ENCODE results near the gene NAPEPLD. TPM values are rescaled to one million over a fixed set of nuclear protein-coding genes. Genes with fewer than 3 reads are reported as not detected.
A peak's percentile ranks its signal among the peaks of the same experiment; 100 is the strongest.

Gene NAPEPLD
- total and polyA plus RNA-seq, 2 of the 8 experiments (the other 6 are each of a cell fraction or from before 2014, with no cell fraction given): 4.2 to 9.9 TPM

DNA sequence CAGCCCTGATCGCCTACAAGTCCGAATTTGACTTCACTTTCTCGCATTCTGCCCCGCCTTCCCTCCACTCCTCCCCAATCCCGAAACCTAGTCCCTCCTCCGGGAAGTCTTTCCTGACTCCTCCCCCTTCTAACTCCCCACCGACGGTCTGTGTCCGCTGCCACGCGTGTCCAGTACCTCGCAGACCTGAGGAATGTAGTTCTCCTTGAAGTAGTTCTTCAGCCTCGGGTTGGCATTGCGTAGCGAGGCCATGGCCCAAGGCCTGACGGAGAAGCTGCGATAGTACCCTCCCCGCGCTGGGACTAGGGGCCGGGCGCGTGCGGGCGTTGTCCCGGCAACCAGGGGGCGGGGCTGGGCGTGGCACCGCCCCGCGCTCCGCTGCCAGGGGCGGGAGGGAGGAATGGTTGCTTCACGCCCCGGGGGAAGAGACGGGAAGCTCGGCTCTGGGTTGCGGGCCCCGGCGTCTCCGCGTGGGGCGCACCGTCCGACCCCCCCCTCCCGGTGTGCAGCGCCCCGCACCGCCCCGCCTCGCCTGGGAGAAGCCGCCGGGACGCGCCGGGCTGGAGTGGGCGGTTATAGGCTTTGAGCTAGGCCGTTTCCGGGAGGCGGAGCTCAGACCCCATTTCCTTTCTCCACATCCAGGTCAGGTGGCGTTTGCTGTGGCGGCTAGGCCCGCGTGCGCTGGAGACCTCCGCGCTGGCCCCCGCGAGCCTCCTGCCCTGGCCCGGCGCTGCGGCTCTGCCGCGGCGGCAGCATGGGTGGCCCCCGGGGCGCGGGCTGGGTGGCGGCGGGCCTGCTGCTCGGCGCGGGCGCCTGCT is 74.2 kb downstream of the NAPEPLD start, which contains the start of the genes ARMC10 and FBXL13 (continued):
- TF ChIP-seq, protein P1, sequence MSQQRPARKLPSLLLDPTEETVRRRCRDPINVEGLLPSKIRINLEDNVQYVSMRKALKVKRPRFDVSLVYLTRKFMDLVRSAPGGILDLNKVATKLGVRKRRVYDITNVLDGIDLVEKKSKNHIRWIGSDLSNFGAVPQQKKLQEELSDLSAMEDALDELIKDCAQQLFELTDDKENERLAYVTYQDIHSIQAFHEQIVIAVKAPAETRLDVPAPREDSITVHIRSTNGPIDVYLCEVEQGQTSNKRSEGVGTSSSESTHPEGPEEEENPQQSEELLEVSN (IDR thresholded peaks at IDR 0.05): peak; percentile 62; the same call in 1 of the 2 replicates
- TF ChIP-seq TAF1 (IDR thresholded peaks at IDR 0.05; ENCODE audit: low read depth, low read length): peak; percentile 77
- TF ChIP-seq EP300 (IDR thresholded peaks at IDR 0.05; ENCODE audit: borderline replicate concordance in 1 of 2, low read depth in 2 of 2, low read length in 2 of 2): no peak
- no peak for TF ChIP-seq SRF (IDR thresholded peaks at IDR 0.05; ENCODE audit: low read depth, low read length)
- peak; percentile 52 for TF ChIP-seq TAF7 (optimal IDR thresholded peaks at IDR 0.05; ENCODE audit: borderline replicate concordance, low read depth, low read length)
- TF ChIP-seq POLR2AphosphoS5 (IDR thresholded peaks at IDR 0.05; ENCODE audit: low read depth, low read length): peak; percentile 59
- no peak for TF ChIP-seq FOSL1 (IDR thresholded peaks at IDR 0.05; ENCODE audit: insufficient read depth, low read depth, low read length)
- no peak for TF ChIP-seq CHD2 (IDR thresholded peaks at IDR 0.05; ENCODE audit: low read length)
- TF ChIP-seq RBBP5 (IDR thresholded peaks at IDR 0.05; ENCODE audit: borderline replicate concordance, low read depth, low read length): peak; percentile 47; the same call in 1 of the 2 replicates
- TF ChIP-seq RNF2 (IDR thresholded peaks at IDR 0.05; ENCODE audit: borderline replicate concordance, low read depth, low read length, missing control alignments, poor library complexity, severe bottlenecking): no peak
- TF ChIP-seq SIN3A (conservative IDR thresholded peaks at IDR 0.05 in 1 of 2, IDR thresholded peaks at IDR 0.05 in 1 of 2; ENCODE audit: low read depth in 1 of 2, low read length in 2 of 2): peak; percentile 58 to 98; a peak in 2 of 4 replicates
- TF ChIP-seq TBP (IDR thresholded peaks at IDR 0.05; ENCODE audit: low read depth, low read length): peak; percentile 41; the same call in 1 of the 2 replicates
- TF ChIP-seq JUN (IDR thresholded peaks at IDR 0.05; ENCODE audit: low read depth, low read length): no peak
- no peak for TF ChIP-seq TEAD4 (IDR thresholded peaks at IDR 0.05; ENCODE audit: low read depth, low read length)

Measured in H1 (cell line).